ENCODE results near the gene GRID2.

DNA sequence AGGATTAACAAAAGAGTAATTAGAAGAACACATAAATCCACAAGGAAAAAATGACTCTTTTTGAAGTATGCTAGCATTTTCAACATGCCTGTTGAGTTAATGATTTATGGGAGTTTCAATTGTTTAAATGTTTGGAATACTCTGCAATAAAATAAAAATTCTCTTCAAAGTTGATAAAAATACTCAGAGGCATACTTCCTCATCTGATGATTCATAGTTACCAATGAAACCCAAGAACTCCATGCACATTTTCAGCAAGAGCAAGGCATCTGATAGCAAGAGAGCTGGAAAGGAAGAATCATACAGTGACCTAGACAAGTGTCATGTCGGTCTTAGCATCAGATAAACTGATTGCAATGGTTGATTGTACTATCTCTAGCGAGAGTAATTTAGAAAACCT is 1081.1 kb downstream of the GRID2 start:
- TF ChIP-seq, protein P1, sequence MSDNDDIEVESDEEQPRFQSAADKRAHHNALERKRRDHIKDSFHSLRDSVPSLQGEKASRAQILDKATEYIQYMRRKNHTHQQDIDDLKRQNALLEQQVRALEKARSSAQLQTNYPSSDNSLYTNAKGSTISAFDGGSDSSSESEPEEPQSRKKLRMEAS (IDR thresholded peaks at IDR 0.05; ENCODE audit: low read depth): no peak
- TF ChIP-seq, protein P2, sequence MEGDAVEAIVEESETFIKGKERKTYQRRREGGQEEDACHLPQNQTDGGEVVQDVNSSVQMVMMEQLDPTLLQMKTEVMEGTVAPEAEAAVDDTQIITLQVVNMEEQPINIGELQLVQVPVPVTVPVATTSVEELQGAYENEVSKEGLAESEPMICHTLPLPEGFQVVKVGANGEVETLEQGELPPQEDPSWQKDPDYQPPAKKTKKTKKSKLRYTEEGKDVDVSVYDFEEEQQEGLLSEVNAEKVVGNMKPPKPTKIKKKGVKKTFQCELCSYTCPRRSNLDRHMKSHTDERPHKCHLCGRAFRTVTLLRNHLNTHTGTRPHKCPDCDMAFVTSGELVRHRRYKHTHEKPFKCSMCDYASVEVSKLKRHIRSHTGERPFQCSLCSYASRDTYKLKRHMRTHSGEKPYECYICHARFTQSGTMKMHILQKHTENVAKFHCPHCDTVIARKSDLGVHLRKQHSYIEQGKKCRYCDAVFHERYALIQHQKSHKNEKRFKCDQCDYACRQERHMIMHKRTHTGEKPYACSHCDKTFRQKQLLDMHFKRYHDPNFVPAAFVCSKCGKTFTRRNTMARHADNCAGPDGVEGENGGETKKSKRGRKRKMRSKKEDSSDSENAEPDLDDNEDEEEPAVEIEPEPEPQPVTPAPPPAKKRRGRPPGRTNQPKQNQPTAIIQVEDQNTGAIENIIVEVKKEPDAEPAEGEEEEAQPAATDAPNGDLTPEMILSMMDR (IDR thresholded peaks at IDR 0.05): no peak
- TF ChIP-seq, protein P3, sequence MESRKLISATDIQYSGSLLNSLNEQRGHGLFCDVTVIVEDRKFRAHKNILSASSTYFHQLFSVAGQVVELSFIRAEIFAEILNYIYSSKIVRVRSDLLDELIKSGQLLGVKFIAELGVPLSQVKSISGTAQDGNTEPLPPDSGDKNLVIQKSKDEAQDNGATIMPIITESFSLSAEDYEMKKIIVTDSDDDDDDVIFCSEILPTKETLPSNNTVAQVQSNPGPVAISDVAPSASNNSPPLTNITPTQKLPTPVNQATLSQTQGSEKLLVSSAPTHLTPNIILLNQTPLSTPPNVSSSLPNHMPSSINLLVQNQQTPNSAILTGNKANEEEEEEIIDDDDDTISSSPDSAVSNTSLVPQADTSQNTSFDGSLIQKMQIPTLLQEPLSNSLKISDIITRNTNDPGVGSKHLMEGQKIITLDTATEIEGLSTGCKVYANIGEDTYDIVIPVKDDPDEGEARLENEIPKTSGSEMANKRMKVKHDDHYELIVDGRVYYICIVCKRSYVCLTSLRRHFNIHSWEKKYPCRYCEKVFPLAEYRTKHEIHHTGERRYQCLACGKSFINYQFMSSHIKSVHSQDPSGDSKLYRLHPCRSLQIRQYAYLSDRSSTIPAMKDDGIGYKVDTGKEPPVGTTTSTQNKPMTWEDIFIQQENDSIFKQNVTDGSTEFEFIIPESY (IDR thresholded peaks at IDR 0.05; ENCODE audit: borderline replicate concordance, low read depth): no peak
- TF ChIP-seq, protein P4, sequence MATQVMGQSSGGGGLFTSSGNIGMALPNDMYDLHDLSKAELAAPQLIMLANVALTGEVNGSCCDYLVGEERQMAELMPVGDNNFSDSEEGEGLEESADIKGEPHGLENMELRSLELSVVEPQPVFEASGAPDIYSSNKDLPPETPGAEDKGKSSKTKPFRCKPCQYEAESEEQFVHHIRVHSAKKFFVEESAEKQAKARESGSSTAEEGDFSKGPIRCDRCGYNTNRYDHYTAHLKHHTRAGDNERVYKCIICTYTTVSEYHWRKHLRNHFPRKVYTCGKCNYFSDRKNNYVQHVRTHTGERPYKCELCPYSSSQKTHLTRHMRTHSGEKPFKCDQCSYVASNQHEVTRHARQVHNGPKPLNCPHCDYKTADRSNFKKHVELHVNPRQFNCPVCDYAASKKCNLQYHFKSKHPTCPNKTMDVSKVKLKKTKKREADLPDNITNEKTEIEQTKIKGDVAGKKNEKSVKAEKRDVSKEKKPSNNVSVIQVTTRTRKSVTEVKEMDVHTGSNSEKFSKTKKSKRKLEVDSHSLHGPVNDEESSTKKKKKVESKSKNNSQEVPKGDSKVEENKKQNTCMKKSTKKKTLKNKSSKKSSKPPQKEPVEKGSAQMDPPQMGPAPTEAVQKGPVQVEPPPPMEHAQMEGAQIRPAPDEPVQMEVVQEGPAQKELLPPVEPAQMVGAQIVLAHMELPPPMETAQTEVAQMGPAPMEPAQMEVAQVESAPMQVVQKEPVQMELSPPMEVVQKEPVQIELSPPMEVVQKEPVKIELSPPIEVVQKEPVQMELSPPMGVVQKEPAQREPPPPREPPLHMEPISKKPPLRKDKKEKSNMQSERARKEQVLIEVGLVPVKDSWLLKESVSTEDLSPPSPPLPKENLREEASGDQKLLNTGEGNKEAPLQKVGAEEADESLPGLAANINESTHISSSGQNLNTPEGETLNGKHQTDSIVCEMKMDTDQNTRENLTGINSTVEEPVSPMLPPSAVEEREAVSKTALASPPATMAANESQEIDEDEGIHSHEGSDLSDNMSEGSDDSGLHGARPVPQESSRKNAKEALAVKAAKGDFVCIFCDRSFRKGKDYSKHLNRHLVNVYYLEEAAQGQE (IDR thresholded peaks at IDR 0.05; ENCODE audit: low read depth, low read length): no peak
- no peak for TF ChIP-seq MXI1 (IDR thresholded peaks at IDR 0.05; ENCODE audit: low read depth, low read length)
- no peak for TF ChIP-seq RXRA (IDR thresholded peaks at IDR 0.05; ENCODE audit: borderline replicate concordance, low read depth)
- TF ChIP-seq EP300 (IDR thresholded peaks at IDR 0.05; ENCODE audit: borderline replicate concordance in 1 of 2, low read depth in 1 of 2, low read length in 1 of 2): 0 out of 4 replicates have a peak, but pooled peaks of 1 of the 2 experiments have one; percentile 7

Data from SK-N-SH (cell line).